ENCODE measurements around the gene LRFN2.

The LRFN2 gene

DNA sequence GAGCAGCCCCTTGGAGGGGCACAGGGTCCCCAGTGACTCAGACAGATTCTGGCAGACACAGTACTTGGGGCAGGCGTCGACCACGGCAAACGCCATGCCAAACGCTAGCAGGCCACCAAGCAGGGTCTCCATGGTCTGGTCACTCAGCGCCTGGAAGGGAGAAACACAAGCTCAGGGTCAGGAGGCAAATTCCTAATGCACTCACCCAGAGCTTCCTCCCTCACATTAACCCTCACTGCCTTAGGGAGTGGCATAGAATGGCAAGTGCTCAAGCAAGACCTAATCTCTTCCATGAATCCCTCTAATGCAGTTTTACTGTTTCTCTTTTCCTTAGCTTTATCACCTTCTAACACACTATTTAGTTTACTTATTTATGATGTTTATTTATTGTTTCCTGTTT lies 154.2 kb downstream of the LRFN2 start:
- TF ChIP-seq, protein P1, sequence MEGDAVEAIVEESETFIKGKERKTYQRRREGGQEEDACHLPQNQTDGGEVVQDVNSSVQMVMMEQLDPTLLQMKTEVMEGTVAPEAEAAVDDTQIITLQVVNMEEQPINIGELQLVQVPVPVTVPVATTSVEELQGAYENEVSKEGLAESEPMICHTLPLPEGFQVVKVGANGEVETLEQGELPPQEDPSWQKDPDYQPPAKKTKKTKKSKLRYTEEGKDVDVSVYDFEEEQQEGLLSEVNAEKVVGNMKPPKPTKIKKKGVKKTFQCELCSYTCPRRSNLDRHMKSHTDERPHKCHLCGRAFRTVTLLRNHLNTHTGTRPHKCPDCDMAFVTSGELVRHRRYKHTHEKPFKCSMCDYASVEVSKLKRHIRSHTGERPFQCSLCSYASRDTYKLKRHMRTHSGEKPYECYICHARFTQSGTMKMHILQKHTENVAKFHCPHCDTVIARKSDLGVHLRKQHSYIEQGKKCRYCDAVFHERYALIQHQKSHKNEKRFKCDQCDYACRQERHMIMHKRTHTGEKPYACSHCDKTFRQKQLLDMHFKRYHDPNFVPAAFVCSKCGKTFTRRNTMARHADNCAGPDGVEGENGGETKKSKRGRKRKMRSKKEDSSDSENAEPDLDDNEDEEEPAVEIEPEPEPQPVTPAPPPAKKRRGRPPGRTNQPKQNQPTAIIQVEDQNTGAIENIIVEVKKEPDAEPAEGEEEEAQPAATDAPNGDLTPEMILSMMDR (IDR thresholded peaks at IDR 0.05; ENCODE audit: borderline replicate concordance, control extremely low read depth, extremely low read depth, insufficient read depth, missing control alignments): no peak
- in situ Hi-C loops (cut with MboI; ENCODE audit: low sequenced_read_pairs, unreplicated experiment): no loop called here
- DNase-seq (ENCODE audit: low spot score): no peak

GRCh38 chr6:40431706-40432105 lies 155.5 kb downstream of the LRFN2 start:
- in situ Hi-C loops (cut with MboI; ENCODE audit: low sequenced_read_pairs, unreplicated experiment): no loop called here
- DNase-seq (ENCODE audit: low spot score): no peak
- TF ChIP-seq, protein P1 (IDR thresholded peaks at IDR 0.05; ENCODE audit: borderline replicate concordance, control extremely low read depth, extremely low read depth, insufficient read depth, missing control alignments): no peak

DNA sequence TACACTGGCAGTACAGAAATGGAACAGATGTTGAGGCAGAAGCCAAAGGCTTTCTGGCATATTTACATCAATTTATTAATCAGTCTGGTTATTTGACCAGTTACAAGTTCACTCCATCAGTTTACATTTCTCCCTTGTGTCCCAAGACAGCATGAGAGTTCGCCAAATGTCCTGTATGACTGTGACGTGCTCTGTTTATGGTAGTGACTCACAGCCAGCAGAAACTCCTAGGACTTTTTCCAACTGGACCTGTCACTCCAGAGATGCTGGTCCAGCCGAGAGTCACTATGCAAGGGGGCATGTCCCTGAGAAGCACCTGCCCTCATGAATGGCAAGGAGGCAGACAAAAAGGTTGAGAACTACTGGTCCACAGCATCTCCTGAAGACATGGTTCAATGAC lies 160.0 kb downstream of the LRFN2 start:
- TF ChIP-seq, protein P1 (IDR thresholded peaks at IDR 0.05; ENCODE audit: borderline replicate concordance, control extremely low read depth, extremely low read depth, insufficient read depth, missing control alignments): no peak
- no peak for DNase-seq (ENCODE audit: low spot score)
- in situ Hi-C loops (cut with MboI; ENCODE audit: low sequenced_read_pairs, unreplicated experiment): no loop called here

GRCh38 chr6:40426346-40427066 lies 160.7 kb downstream of the LRFN2 start:
- in situ Hi-C loops (cut with MboI; ENCODE audit: low sequenced_read_pairs, unreplicated experiment): no loop called here
- no peak for DNase-seq (ENCODE audit: low spot score)
- TF ChIP-seq, protein P1 (IDR thresholded peaks at IDR 0.05; ENCODE audit: borderline replicate concordance, control extremely low read depth, extremely low read depth, insufficient read depth, missing control alignments): no peak

DNA sequence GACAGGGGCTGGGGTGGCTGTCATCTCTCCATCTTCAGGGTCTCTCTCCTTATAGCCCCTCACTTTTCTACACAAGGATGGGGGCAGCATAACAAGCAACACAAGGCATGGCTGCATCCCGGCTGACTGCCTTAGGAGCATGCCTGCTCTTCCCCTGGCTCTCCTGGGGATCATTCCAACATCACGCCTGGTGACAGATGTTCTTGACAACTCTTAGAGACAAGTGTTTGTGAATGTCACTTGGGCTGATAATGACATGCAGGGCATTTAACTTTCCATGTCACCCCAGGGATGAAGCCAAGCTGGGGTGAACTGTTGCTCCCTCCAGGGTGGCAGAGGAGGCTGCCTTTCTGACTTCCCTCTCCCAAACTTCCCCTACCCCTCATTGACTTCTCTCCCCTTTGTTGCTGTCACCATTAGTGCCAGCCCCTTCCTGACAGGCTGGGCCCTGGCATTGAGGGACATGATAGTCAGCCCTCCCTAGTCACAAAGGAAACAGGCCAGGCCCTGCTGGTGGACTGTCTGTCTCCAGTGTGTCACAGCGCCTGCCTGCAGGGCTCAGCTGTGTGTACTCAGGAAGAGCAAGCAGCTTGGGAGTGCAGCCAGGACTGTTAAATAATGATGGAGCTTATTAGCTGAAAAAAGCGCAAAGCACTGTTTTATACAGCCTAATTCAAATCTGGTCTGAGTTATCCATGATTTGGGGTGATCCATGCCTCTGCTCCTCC lies 161.8 kb downstream of the LRFN2 start:
- TF ChIP-seq, protein P1 (IDR thresholded peaks at IDR 0.05; ENCODE audit: borderline replicate concordance, control extremely low read depth, extremely low read depth, insufficient read depth, missing control alignments): no peak
- DNase-seq (ENCODE audit: low spot score): no peak
- in situ Hi-C loops (cut with MboI; ENCODE audit: low sequenced_read_pairs, unreplicated experiment): no loop called here

DNA sequence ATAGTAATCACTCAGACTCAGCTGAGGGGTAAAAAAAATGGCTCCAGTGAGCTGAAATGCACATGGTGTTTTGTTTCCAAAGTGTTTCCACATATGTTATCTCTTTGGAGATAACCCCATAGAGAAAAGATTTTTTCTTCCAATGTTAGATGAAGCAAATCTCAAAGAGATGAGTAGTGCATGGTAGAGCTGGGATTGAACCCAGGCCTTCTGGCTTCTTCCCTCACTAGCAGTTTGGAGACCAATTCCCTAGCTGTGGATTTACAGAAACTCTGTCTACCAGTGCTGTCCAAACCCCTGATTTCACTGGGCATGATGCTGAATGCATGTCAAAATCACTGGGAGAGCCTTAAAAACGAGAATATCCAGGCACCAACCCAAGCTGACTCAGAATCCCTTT lies 165.1 kb downstream of the LRFN2 start:
- in situ Hi-C loops (cut with MboI; ENCODE audit: low sequenced_read_pairs, unreplicated experiment): no loop called here
- TF ChIP-seq, protein P1 (IDR thresholded peaks at IDR 0.05; ENCODE audit: borderline replicate concordance, control extremely low read depth, extremely low read depth, insufficient read depth, missing control alignments): no peak

More for the DNA sequence above, 165.1 kb downstream of the LRFN2 start:
- no peak for DNase-seq (ENCODE audit: low spot score)
